GM18870 (cell line): ENCODE data around the gene GRIK3.

Experiments used
- ATAC-seq: cut with Tn5 transposase; IDR thresholded peaks from one replicate; pipeline ENCODE4 v1.9.1; 2021; ENCODE audit warnings: moderate library complexity; ENCODE audit not compliant: unreplicated experiment

GRIK3 gene

GRCh38 chr1:36982709-36983108 lies 51.6 kb downstream of the GRIK3 start:
- ATAC-seq: no peak

GRCh38 chr1:36981771-36982622 lies 52.3 kb downstream of the GRIK3 start:
- ATAC-seq: no peak

- no peak for ATAC-seq
Measured at GRCh38 chr1:36981126-36981525, 53.2 kb downstream of the GRIK3 start.

- no peak for ATAC-seq
Measured at GRCh38 chr1:36977731-36978406, 56.4 kb downstream of the GRIK3 start.

- ATAC-seq: no peak
Measured at GRCh38 chr1:36975642-36976041, 58.7 kb downstream of the GRIK3 start.

- ATAC-seq: no peak
Measured at GRCh38 chr1:36973056-36973455, 61.3 kb downstream of the GRIK3 start.

- ATAC-seq: no peak
Measured at GRCh38 chr1:36971852-36972618, 62.3 kb downstream of the GRIK3 start.

GRCh38 chr1:36968730-36969129 lies 65.6 kb downstream of the GRIK3 start:
- ATAC-seq: no peak

GRCh38 chr1:36966242-36966641 lies 68.1 kb downstream of the GRIK3 start:
- no peak for ATAC-seq

- no peak for ATAC-seq
Measured at GRCh38 chr1:36965275-36966159, 68.8 kb downstream of the GRIK3 start.

GRCh38 chr1:36964830-36965229 lies 69.5 kb downstream of the GRIK3 start:
- no peak for ATAC-seq

GRCh38 chr1:36963006-36963405 lies 71.3 kb downstream of the GRIK3 start:
- ATAC-seq: no peak

GRCh38 chr1:36961062-36961615 lies 73.2 kb downstream of the GRIK3 start:
- ATAC-seq: no peak

- ATAC-seq: no peak
Measured at GRCh38 chr1:36956570-36956969, 77.7 kb downstream of the GRIK3 start.

GRCh38 chr1:36955016-36955415 lies 79.3 kb downstream of the GRIK3 start:
- no peak for ATAC-seq

- no peak for ATAC-seq
Measured at GRCh38 chr1:36953061-36953460, 81.3 kb downstream of the GRIK3 start.

- no peak for ATAC-seq
Measured at GRCh38 chr1:36951761-36952160, 82.6 kb downstream of the GRIK3 start.

GRCh38 chr1:36951292-36951750 lies 83.0 kb downstream of the GRIK3 start:
- ATAC-seq: no peak

- no peak for ATAC-seq
Measured at GRCh38 chr1:36950604-36951291, 83.6 kb downstream of the GRIK3 start.

GRCh38 chr1:36948606-36949005 lies 85.7 kb downstream of the GRIK3 start:
- ATAC-seq: no peak
